OCI-LY3 (cell line): ENCODE results near the gene KCTD17.

Source experiments
- H2AFZ ChIP-seq: fragments of 200-600, 300-600 bp; shearing (Covaris generic); 2 replicates; pipeline ENCODE4 v1.6.0; 2014; ENCODE audit warnings: antibody characterized with exemption, low read depth, low read length
- H3K27ac ChIP-seq: fragments of 200-600, 300-600 bp; sonication (generic); 2 replicates; pipeline ENCODE4 v1.5.1; 2014; ENCODE audit warnings: mild to moderate bottlenecking, low read length, moderate library complexity, mixed read lengths
- H3K27me3 ChIP-seq: fragments of 200-600, 300-600 bp; sonication (generic); 2 replicates; pipeline ENCODE4 v1.6.1; 2014; ENCODE audit warnings: low read depth, low read length, mixed read lengths
- H3K36me3 ChIP-seq: fragments of 200-600, 300-600 bp; sonication (generic); replicated peaks from 2 replicates; pipeline ENCODE3; 2014; ENCODE audit warnings: low read depth, low read length, mixed read lengths
- H3K4me1 ChIP-seq: fragments of 300-600, 200-600 bp; sonication (generic); 2 replicates; pipeline ENCODE4 v1.6.1; 2014; ENCODE audit warnings: low read length, mixed read lengths
- H3K4me2 ChIP-seq: fragments of 200-600, 300-600 bp; sonication (generic); 2 replicates; pipeline ENCODE4 v1.6.1; 2014; ENCODE audit warnings: low read length, mixed read lengths
- H3K4me3 ChIP-seq: fragments of 300-600, 200-600 bp; sonication (generic); 2 replicates; pipeline ENCODE4 v1.5.1; 2014; ENCODE audit warnings: antibody characterized with exemption, mild to moderate bottlenecking, low read length, moderate library complexity
- H3K79me2 ChIP-seq: fragments of 300-600, 200-600 bp; shearing (Covaris generic); 2 replicates; pipeline ENCODE4 v1.6.1; 2014; ENCODE audit warnings: mild to moderate bottlenecking, low read length, mixed read lengths
- H3K9ac ChIP-seq: fragments of 300-600, 200-600 bp; shearing (Covaris generic); 2 replicates; pipeline ENCODE4 v1.6.0; 2014; ENCODE audit warnings: mild to moderate bottlenecking, low read length, moderate library complexity
- H3K9me3 ChIP-seq: fragments of 200-600, 300-600 bp; shearing (Covaris generic); 2 replicates; pipeline ENCODE4 v1.6.1; 2014; ENCODE audit warnings: low read length, mixed read lengths; ENCODE audit not compliant: insufficient read depth
- H4K20me1 ChIP-seq: fragments of 200-600, 300-600 bp; sonication (generic); 2 replicates; pipeline ENCODE4 v1.6.1; 2016; ENCODE audit warnings: low read length, mixed read lengths; ENCODE audit not compliant: insufficient read depth
- EZH2phosphoT487 ChIP-seq: fragments of 200-600 bp; shearing (Covaris generic); IDR thresholded peaks from 2 replicates; pipeline ENCODE4 v1.6.1; 2018; ENCODE audit warnings: antibody characterized with exemption, mixed run types, low read depth
- TF ChIP-seq, protein P1 (sequence below): fragments of 200-600, 300-600 bp; sonication (generic); IDR thresholded peaks from 2 replicates; pipeline ENCODE4 v1.5.1; 2014; ENCODE audit warnings: antibody characterized with exemption, low read length, low read depth

The KCTD17 gene

DNA sequence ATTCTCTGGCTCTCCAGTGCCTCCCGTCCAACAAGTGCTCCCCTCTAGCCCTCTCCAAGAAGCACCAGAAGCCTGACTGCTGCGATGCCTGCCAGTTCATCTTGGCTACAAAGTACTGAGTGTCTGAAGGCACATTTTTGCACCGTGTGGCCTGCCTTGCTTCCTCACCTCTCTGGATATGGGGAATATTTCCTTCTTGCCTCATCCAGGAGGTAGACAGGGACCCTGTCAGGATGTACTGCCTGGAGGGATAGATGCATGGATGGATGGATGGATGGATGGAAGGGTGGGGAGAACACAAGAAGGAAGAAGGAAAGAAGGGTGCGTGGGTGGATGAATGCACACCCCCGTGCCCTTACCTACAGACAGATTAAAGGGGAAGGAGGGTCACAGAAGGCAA, 27.6 kb downstream of the KCTD17 start:
- Histone ChIP-seq H3K9ac (no peak overlapping the region), H3K27ac (peak overlapping the region; percentile 25)

GRCh38 chr22:37079668-37080171, 28.2 kb downstream of the KCTD17 start:
- 0 out of 2 replicates have a peak, but pooled peaks cover under 1% of the 10 kb centered on the region for H3K79me2 ChIP-seq
- H3K9ac ChIP-seq = no peak overlapping the region
- no peak overlapping the region for H2AFZ ChIP-seq
- peak overlapping the region; percentile 28 for H3K4me2 ChIP-seq
- H3K27ac ChIP-seq = peak overlapping the region; percentile 25
- peaks cover 47% of the 10 kb centered on the region for H3K4me1 ChIP-seq
- TF ChIP-seq, protein P1, sequence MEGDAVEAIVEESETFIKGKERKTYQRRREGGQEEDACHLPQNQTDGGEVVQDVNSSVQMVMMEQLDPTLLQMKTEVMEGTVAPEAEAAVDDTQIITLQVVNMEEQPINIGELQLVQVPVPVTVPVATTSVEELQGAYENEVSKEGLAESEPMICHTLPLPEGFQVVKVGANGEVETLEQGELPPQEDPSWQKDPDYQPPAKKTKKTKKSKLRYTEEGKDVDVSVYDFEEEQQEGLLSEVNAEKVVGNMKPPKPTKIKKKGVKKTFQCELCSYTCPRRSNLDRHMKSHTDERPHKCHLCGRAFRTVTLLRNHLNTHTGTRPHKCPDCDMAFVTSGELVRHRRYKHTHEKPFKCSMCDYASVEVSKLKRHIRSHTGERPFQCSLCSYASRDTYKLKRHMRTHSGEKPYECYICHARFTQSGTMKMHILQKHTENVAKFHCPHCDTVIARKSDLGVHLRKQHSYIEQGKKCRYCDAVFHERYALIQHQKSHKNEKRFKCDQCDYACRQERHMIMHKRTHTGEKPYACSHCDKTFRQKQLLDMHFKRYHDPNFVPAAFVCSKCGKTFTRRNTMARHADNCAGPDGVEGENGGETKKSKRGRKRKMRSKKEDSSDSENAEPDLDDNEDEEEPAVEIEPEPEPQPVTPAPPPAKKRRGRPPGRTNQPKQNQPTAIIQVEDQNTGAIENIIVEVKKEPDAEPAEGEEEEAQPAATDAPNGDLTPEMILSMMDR = no peak
- TF ChIP-seq EZH2phosphoT487 = no peak
- H3K27me3 ChIP-seq = no peaks in the 10 kb centered on the region
- H4K20me1 ChIP-seq = no peaks in the 10 kb centered on the region
- no peaks in the 10 kb centered on the region for H3K9me3 ChIP-seq
- H3K36me3 ChIP-seq = peaks cover 65% of the 10 kb centered on the region
- no peak overlapping the region for H3K4me3 ChIP-seq

More for the DNA sequence above, 27.6 kb downstream of the KCTD17 start:
- H3K4me2 ChIP-seq = peak overlapping the region; percentile 5; the same call in 1 of the 2 replicates
- H3K9me3 ChIP-seq = no peaks in the 10 kb centered on the region
- H4K20me1 ChIP-seq = no peaks in the 10 kb centered on the region
- H3K36me3 ChIP-seq = peaks cover 65% of the 10 kb centered on the region
- no peak for TF ChIP-seq EZH2phosphoT487
- H3K27me3 ChIP-seq = no peaks in the 10 kb centered on the region
- H3K79me2 ChIP-seq = no peaks in the 10 kb centered on the region
- peaks cover 47% of the 10 kb centered on the region for H3K4me1 ChIP-seq
- H2AFZ ChIP-seq = no peak overlapping the region
- H3K4me3 ChIP-seq = no peak overlapping the region

DNA sequence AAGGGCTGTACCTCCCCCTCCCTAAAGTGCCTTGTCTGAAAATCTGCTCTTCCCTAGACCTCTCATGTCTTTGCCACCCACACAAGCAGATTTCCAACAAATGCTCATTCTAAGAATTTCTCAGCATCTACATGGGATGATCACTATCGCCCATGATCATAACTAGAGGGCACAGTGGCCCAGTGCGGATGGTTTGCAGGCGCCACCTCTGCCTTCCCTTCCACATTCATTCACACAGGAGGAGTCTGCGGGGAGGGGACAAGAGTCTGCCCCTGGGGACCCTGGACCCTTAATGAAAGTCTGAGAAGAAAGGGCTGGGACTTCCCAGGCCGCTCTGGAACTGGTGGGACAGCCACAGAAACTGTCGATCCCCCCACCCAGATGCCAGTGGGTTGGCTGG, 28.9 kb downstream of the KCTD17 start:
- no peak overlapping the region for H2AFZ ChIP-seq
- no peak overlapping the region for H3K9ac ChIP-seq
- peak overlapping the region; percentile 28 for H3K4me2 ChIP-seq
- no peaks in the 10 kb centered on the region for H3K27me3 ChIP-seq
- H3K79me2 ChIP-seq = 0 out of 2 replicates have a peak, but pooled peaks cover 5% of the 10 kb centered on the region
- H3K4me3 ChIP-seq = no peak overlapping the region
- H3K27ac ChIP-seq = peak overlapping the region; percentile 25
- H3K4me1 ChIP-seq = peaks cover 47% of the 10 kb centered on the region
- H4K20me1 ChIP-seq = no peaks in the 10 kb centered on the region
- peaks cover 68% of the 10 kb centered on the region for H3K36me3 ChIP-seq
- H3K9me3 ChIP-seq = no peaks in the 10 kb centered on the region
- no peak for TF ChIP-seq EZH2phosphoT487

GRCh38 chr22:37080838-37081237, 29.3 kb downstream of the KCTD17 start:
- Histone ChIP-seq H3K4me3 (no peak overlapping the region), H3K9me3 (no peaks in the 10 kb centered on the region), H2AFZ (no peak overlapping the region), H3K27me3 (no peaks in the 10 kb centered on the region), H3K27ac (peak overlapping the region; percentile 25), H3K4me2 (peak overlapping the region; percentile 28), H4K20me1 (no peaks in the 10 kb centered on the region), H3K36me3 (peaks cover 71% of the 10 kb centered on the region), H3K79me2 (0 out of 2 replicates have a peak, but pooled peaks cover 5% of the 10 kb centered on the region), H3K4me1 (peaks cover 47% of the 10 kb centered on the region), H3K9ac (no peak overlapping the region)
- TF ChIP-seq EZH2phosphoT487 = no peak
- TF ChIP-seq, protein P1 = no peak

DNA sequence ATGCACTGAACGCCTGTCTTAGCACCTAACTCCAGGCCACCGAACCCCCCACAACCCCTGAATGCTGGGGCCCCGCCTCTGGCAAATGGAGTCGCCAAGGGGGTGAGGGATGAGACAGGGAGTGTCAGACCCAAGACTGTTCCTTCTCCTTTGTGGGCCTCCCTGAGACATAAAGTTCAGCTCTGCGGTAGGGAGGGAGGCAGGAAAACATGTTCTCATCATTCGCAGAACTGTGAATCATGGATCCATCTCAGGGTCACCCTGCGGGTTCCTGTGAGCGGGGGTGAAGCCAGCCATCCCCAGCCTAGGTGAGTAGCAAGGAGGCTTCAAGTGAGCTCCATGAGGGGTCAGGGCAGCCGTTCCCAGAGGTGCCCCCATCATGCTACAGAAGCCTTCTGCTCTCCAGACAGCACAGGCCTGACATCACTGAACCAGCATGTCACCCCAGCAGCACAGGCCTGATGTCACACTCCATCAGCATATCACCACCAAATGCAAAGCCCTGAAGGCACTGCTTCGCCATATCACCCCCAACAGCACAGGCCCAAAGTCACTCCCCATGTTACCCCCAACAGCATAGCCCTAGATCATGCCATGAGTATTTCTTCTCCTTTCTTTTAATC, 30.8 kb downstream of the KCTD17 start:
- H3K9ac ChIP-seq = no peak overlapping the region
- H3K27me3 ChIP-seq = no peaks in the 10 kb centered on the region
- TF ChIP-seq, protein P1 = no peak
- no peak for TF ChIP-seq EZH2phosphoT487
- H3K9me3 ChIP-seq = no peaks in the 10 kb centered on the region
- no peak overlapping the region for H2AFZ ChIP-seq
- H3K27ac ChIP-seq = no peak overlapping the region
- peaks cover 19% of the 10 kb centered on the region for H3K79me2 ChIP-seq
- no peaks in the 10 kb centered on the region for H4K20me1 ChIP-seq
- H3K4me2 ChIP-seq = no peak overlapping the region
- peaks cover 61% of the 10 kb centered on the region for H3K4me1 ChIP-seq
- no peak overlapping the region for H3K4me3 ChIP-seq
- H3K36me3 ChIP-seq = peaks cover 80% of the 10 kb centered on the region
